Jurkat, Clone E6-1 (cell line): ENCODE measurements around the gene MSI2.

Experiments used
- DNase-seq: peaks from one replicate; pipeline ENCODE4 v3.0.0-alpha.2; 2011; ENCODE audit warnings: low read depth, low spot score
- H3K4me3 ChIP-seq: 2 replicates; pipeline ENCODE4 v1.5.1; 2011; ENCODE audit warnings: mild to moderate bottlenecking, low read length, control low read depth, moderate library complexity

The MSI2 gene

GRCh38 chr17:57438066-57438731 is 181.9 kb downstream of the MSI2 start:
- DNase-seq: peak; percentile 79
- peak overlapping the region; percentile 2 for H3K4me3 ChIP-seq

- no peak for DNase-seq
- no peak overlapping the region; the same call in 1 of the 2 replicates for H3K4me3 ChIP-seq
Measured at GRCh38 chr17:57439651-57440050, 183.3 kb downstream of the MSI2 start.

GRCh38 chr17:57440522-57441269 is 184.4 kb downstream of the MSI2 start:
- 0 out of 2 replicates have a peak overlapping the region, but pooled peaks have one; percentile 3 for H3K4me3 ChIP-seq
- peak; percentile 50 for DNase-seq

GRCh38 chr17:57441270-57441600 is 184.9 kb downstream of the MSI2 start:
- DNase-seq: peak; percentile 42
- no peak overlapping the region; the same call in 1 of the 2 replicates for H3K4me3 ChIP-seq

DNA sequence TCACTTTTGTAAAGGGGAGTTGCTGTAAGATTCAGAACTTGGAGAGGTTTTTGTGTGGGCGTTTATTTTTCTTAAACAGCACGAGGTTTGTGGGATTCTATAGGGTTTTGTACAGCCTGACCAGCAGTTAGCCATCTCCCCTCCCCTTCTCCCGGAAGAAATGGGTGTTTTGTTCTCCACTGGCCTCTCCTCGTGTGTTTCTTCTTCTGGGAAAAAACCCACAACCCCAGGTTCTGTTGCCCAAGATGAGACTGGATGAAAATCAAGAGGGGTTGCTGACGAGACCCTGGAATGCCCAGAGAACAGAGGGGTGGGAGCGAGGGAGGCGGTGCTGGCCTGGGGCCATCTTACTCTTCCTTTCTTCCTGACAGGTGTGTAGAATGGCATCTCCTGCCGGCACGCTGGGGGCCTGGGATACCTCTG is 186.1 kb downstream of the MSI2 start:
- no peak for DNase-seq
- no peak overlapping the region for H3K4me3 ChIP-seq

DNA sequence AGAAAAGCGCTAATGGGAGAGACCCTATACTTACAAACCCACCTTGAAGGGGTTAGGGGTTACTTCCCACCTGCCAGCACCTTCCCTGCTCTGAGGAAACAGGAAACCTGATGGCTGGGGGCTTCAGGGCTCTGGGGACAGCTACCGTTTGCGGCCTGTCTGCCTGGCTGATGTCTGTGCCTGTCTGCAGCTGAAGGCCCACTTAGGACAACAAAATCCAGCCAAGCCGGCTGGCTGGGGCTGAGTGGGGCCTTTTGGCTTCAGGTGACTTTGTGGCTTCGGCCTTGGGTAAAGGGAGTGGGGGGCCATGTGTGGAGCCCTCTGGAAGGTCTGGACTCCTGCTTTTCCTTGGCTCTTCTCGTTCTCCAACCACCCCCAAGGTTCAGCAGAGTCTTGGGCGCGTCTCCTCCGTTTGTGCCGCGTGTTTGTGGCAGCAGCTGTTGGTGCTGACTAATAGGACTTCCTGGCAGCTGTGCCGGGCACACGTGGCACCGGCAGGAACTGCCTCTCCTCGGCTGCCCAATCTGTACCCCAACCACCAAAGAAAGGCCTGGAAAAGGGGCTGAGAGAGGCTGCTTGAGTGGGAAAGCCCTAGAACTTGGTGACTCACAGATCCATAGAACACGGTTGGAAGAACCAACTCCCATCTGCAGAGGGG is 186.7 kb downstream of the MSI2 start:
- peak overlapping the region; percentile 28 for H3K4me3 ChIP-seq
- DNase-seq: peak; percentile 88

GRCh38 chr17:57443781-57444180 is 187.5 kb downstream of the MSI2 start:
- no peak overlapping the region for H3K4me3 ChIP-seq
- no peak for DNase-seq

GRCh38 chr17:57444682-57445450 is 188.5 kb downstream of the MSI2 start:
- no peak overlapping the region for H3K4me3 ChIP-seq

DNA sequence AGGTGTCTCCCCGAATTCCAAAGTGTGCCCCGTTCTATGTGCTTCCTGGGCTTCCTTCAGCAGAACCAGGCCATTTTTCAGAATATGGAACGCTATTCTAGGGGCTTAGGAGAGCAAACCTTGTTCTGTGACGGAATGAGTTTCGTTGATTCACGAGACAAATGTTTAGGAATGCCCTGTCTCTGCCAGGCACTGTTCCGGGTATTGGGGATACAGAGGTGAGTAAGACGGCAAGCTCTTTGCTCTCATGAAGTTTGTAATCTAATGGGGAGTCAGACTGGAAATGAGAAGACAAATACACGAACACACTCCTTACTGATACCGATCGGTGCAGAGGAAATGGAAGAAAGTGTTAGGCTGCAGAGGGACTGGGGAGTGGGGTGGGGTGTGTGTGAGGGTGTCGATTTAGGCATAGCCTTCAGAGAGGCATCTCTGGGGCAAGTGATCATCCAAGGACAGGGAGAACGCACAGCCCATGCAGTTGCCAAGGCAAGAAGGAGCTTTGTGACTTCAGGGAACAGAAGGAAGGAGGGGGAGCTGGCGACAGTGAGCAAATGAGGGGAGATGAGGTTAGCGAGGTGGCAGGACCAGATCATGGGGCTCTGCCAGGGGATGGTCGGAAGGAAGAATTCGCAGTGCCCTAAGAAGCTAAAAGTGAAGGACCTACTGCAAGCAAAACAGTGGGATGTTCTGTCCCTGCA is 189.6 kb downstream of the MSI2 start:
- H3K4me3 ChIP-seq: no peak overlapping the region
- no peak for DNase-seq

More at GRCh38 chr17:57444682-57445450, 188.5 kb downstream of the MSI2 start:
- no peak for DNase-seq

GRCh38 chr17:57447357-57447989 is 191.2 kb downstream of the MSI2 start:
- no peak for DNase-seq
- no peak overlapping the region for H3K4me3 ChIP-seq

- H3K4me3 ChIP-seq: no peak overlapping the region
- no peak for DNase-seq
Measured at GRCh38 chr17:57447990-57448758, 191.9 kb downstream of the MSI2 start.

DNA sequence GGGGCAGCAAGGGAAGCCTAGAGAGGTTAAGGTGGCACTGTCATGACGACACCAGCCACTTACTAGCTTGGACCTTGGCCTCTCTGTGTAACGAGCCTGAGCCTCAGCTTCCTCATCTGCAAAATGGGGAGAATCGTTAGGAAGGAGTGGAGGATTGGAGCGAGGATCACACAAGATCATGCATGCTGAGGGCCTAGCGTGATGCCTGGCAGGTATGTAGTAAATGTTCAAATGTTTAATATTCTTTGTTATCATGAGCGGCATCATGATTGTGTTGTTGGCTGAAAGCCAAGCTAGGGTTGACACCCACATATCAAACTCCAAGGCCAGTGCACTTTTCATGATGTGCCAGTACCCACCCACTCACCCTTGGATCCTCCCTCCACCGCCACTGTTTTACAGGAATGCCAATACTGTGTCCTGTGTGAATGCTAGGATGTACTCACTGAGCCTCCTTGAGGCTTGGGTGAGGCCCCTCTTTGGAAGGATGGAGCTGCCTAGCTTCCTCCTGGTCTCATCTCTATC is 192.5 kb downstream of the MSI2 start:
- no peak overlapping the region for H3K4me3 ChIP-seq
- DNase-seq: no peak

DNA sequence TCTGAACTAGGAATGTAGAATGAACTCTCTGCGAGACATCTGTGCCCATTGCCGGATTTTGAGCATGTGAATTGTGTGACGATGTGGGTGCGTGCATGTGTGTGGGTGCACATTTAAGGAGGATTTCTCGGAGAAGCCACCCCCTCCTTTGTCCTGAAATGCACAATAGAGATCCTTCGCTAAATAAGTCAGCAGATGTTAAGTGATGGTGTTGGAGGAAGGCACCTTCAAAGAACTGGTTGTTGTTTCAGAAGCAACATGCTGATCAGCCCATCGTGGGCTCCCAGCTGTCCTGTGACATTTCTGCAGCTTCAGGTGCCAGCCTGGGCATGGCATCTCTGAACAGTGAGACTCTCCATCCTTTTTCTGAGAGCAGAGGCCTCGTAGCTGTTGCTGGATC is 194.9 kb downstream of the MSI2 start:
- no peak overlapping the region for H3K4me3 ChIP-seq
- DNase-seq: no peak

DNA sequence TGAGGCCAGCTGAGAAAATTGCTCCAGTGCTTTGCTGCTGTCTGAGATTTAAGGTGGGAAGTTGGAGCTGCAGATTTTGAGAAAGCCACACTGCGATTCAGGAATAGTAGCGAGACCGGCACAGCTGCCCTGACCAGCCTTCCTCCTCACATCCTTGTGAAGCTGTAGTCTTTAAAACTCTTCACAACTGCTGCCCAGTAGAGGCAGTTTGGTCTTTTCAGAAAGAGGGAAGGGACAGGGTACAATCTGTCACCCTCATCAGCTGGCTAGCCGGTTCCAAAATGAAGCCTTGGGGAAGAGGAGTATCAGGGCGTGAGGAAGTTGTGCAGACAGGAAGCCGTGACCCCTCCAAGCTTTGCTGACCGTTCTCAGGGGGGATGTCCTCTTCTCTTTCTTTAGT is 195.3 kb downstream of the MSI2 start:
- DNase-seq: no peak
- no peak overlapping the region for H3K4me3 ChIP-seq

- no peak for DNase-seq
- H3K4me3 ChIP-seq: no peak overlapping the region
Measured at GRCh38 chr17:57453841-57454425, 197.6 kb downstream of the MSI2 start.

DNA sequence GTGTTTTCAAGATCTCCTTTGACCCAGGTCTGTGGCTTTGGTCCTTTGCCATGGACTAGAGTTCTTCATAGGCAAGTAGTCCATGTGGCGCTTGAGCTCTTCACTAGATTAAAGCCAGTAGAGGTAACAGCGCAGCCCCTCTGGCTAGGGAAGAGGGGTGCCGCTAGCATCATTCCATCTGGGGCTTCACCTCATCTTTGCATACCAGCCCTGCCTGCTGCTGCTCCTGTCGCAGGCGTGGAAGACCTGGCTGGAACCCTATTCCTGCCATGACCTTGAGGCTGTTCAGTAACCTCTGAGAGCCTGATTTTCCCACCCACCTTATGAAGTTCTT is 198.4 kb downstream of the MSI2 start:
- H3K4me3 ChIP-seq: no peak overlapping the region; the same call in none of the 2 replicates

More for the DNA sequence above, 198.4 kb downstream of the MSI2 start:
- no peak for DNase-seq
